Gastrocnemius medialis (tissue), 4 donors: ENCODE measurements around the gene SLC7A6OS. TPM values are rescaled to one million over a fixed set of nuclear protein-coding genes. Genes with fewer than 3 reads are reported as not detected.

ENCODE experiments used
- ATAC-seq, 2 donors: fragments of 150-250 bp; one replicate each; pipeline ENCODE4 v1.9.1; 2016
- DNase-seq, 2 donors: peaks; one replicate each; pipeline ENCODE4 v3.0.0-alpha.2; 2019
- H3K27ac ChIP-seq, 4 donors: fragments of 200-600 bp; sonication (generic); 1 replicate in 1 of 4; 2 replicates in 3 of 4; pipeline ENCODE4 v1.5.1; 2016 to 2018; ENCODE audit warnings: mild to moderate bottlenecking in 2 of 4, moderate library complexity in 1 of 4
- H3K27me3 ChIP-seq, 3 donors: fragments of 200-600 bp; sonication (generic) in 2 of 3; 1 replicate in 1 of 3; 2 replicates in 2 of 3; pipeline versions ENCODE4 v1.5.1 to v1.6.0; 2016 to 2019; ENCODE audit warnings: mild to moderate bottlenecking in 1 of 3, moderate library complexity in 1 of 3
- H3K36me3 ChIP-seq, 2 donors: fragments of 200-600 bp; sonication (generic) in 1 of 2; one replicate each; pipeline ENCODE4 v1.5.1; 2017 to 2018
- H3K4me1 ChIP-seq, 2 donors: fragments of 200-600 bp; sonication (generic) in 1 of 2; one replicate each; pipeline ENCODE4 v1.5.1; 2016 to 2017; ENCODE audit warnings: mild to moderate bottlenecking in 2 of 2
- H3K4me3 ChIP-seq, 4 donors: fragments of 200-600 bp; sonication (generic) in 3 of 4; 1 replicate in 1 of 4; 2 replicates in 3 of 4; pipeline ENCODE4 v1.5.1; 2016 to 2019; ENCODE audit warnings: mild to moderate bottlenecking in 2 of 4
- H3K9me3 ChIP-seq, 3 donors: fragments of 200-600 bp; sonication (generic) in 2 of 3; 1 replicate in 1 of 3; 2 replicates in 2 of 3; pipeline ENCODE4 v1.5.1; 2016 to 2019
- POLR2A ChIP-seq, 2 donors: fragments of 450-650 bp; IDR thresholded peaks; one replicate each; pipeline ENCODE4 v1.6.1; 2017; ENCODE audit warnings: antibody characterized with exemption in 2 of 2, mild to moderate bottlenecking in 2 of 2, moderate library complexity in 2 of 2
- in situ Hi-C, 4 donors: fragments of 200-750 bp; cut with MboI; loops; one replicate each; pipeline versions ENCODE4 v1.15.0 to v1.8.0; 2017; ENCODE audit warnings: low sequenced_read_pairs in 4 of 4
- intact Hi-C: fragments of 100-400 bp; cut with DNase I; formaldehyde crosslinking; loops from one replicate; pipeline ENCODE4 v1.15.1; 2023; ENCODE audit warnings: low total_unique reads
- total RNA-seq, 4 donors: library from RNA; depleted of rRNA; stranded (reverse); fragments of >200 nt; gene quantifications; one replicate each; pipeline versions ENCODE4 v1.1.0 to v1.2.3, GENCODE V29; 2016
- TF ChIP-seq, protein P1 (sequence below), 5 experiments: fragments of 450-650 bp in 3 of 5; fragments of 200-600 bp in 2 of 5; sonication (generic) in 2 of 5; IDR thresholded peaks in 4 of 5; conservative IDR thresholded peaks in 1 of 5; 1 replicate in 4 of 5; 2 replicates in 1 of 5; pipeline ENCODE4 v1.5.1; 2016 to 2019; ENCODE audit warnings: antibody characterized with exemption in 5 of 5, mild to moderate bottlenecking in 3 of 5, moderate library complexity in 3 of 5

SLC7A6OS gene
- total RNA-seq, 4 donors from 2014 or later: 5.0 to 8.8 (median 7.3) TPM

DNA sequence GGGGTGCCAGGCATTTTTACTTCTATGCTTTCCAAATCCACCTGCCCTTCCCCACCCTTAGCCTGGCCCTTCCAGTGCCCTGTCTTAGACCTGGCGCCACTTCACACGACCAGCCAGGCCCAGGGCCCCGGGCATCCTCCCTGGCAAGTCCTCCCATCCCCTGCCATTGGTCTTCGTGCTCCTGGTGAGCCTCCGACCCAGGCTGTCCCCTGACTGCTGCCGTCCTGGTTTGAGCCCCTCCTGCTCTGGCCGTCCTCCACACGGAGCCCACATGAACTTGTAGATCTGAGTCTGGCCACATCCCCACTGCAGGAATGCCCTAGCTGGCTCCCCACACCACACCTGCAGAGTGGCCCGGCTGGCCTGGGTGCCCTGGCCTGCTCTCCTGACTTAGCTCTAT, 44.1 kb upstream of the SLC7A6OS start:
- intact Hi-C loops (no loop called here), in situ Hi-C loops (no loop called here)
- ATAC-seq (no peak), DNase-seq (no peak)
- no peak for TF ChIP-seq POLR2A (IDR thresholded peaks at IDR 0.05)
- TF ChIP-seq, protein P1, sequence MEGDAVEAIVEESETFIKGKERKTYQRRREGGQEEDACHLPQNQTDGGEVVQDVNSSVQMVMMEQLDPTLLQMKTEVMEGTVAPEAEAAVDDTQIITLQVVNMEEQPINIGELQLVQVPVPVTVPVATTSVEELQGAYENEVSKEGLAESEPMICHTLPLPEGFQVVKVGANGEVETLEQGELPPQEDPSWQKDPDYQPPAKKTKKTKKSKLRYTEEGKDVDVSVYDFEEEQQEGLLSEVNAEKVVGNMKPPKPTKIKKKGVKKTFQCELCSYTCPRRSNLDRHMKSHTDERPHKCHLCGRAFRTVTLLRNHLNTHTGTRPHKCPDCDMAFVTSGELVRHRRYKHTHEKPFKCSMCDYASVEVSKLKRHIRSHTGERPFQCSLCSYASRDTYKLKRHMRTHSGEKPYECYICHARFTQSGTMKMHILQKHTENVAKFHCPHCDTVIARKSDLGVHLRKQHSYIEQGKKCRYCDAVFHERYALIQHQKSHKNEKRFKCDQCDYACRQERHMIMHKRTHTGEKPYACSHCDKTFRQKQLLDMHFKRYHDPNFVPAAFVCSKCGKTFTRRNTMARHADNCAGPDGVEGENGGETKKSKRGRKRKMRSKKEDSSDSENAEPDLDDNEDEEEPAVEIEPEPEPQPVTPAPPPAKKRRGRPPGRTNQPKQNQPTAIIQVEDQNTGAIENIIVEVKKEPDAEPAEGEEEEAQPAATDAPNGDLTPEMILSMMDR (IDR thresholded peaks at IDR 0.05 in 4 of 5, conservative IDR thresholded peaks at IDR 0.05 in 1 of 5): no peak
- H3K4me1 ChIP-seq: peaks cover 0 to 3% of the 10 kb centered on the region in 2 donors
- peaks cover 0 to 78% of the 10 kb centered on the region in 2 donors for H3K36me3 ChIP-seq
- no peak overlapping the region for H3K27ac ChIP-seq
- no peaks in the 10 kb centered on the region for H3K9me3 ChIP-seq
- H3K27me3 ChIP-seq: no peaks in the 10 kb centered on the region
- H3K4me3 ChIP-seq: no peak overlapping the region

DNA sequence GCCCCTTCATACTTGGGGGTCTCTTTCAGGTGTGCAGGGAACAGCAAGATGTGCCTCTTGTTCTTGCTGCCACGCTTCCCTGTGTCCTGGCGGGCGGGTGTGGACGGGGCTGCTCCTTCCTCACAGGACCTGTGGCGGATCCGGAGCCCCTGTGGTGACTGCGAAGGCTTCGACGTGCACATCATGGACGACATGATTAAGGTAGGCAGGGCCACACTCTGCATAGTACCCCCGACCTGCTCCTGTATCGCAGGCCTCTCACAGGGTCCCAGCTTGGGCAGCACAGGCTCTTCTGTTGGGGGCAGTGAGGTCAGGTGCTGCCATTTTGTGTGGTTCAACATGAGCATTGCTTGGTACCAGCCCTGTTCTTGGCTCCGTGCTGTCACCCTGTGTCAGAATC, 42.6 kb upstream of the SLC7A6OS start:
- in situ Hi-C loops: no loop called here
- DNase-seq (no peak), ATAC-seq (no peak)
- H3K4me3 ChIP-seq: no peak overlapping the region
- H3K27ac ChIP-seq: no peak overlapping the region
- H3K9me3 ChIP-seq: no peaks in the 10 kb centered on the region
- peaks cover 7 to 8% of the 10 kb centered on the region in 2 donors for H3K4me1 ChIP-seq
- H3K36me3 ChIP-seq: peaks cover 0 to 72% of the 10 kb centered on the region in 2 donors
- TF ChIP-seq POLR2A (IDR thresholded peaks at IDR 0.05): no peak
- TF ChIP-seq, protein P1 (IDR thresholded peaks at IDR 0.05 in 4 of 5, conservative IDR thresholded peaks at IDR 0.05 in 1 of 5): no peak
- no peaks in the 10 kb centered on the region for H3K27me3 ChIP-seq
- intact Hi-C loops: no loop called here

DNA sequence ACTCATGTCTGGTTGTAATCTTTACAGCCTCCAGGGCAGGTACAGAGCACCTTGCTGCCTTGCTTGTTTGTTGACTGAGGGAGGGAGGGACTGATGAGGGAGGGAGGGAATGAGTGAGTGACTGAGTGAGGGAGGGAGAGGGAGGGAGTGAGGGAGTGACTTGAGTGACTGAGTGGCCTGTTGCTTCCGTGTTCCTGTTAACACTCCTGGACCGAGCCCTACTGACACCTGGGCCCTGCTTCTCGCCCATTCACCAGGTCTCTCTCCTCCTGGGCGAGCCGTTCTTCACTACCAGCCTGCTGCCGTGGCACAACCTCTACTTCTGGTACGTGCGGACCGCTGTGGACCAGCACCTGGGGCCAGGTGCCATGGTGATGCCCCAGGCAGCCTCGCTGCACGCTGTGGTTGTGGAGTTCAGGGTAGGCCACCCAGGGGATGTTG, 41.3 kb upstream of the SLC7A6OS start:
- H3K4me3 ChIP-seq: no peak overlapping the region
- TF ChIP-seq, protein P1 (IDR thresholded peaks at IDR 0.05 in 4 of 5, conservative IDR thresholded peaks at IDR 0.05 in 1 of 5): no peak
- no peak for TF ChIP-seq POLR2A (IDR thresholded peaks at IDR 0.05)
- no peak overlapping the region for H3K27ac ChIP-seq
- H3K36me3 ChIP-seq: peaks cover 0 to 72% of the 10 kb centered on the region in 2 donors
- in situ Hi-C loops (no loop called here), intact Hi-C loops (no loop called here)
- DNase-seq (no peak), ATAC-seq (no peak)
- H3K27me3 ChIP-seq: no peaks in the 10 kb centered on the region
- peaks cover 12 to 17% of the 10 kb centered on the region in 2 donors for H3K4me1 ChIP-seq
- no peaks in the 10 kb centered on the region for H3K9me3 ChIP-seq

DNA sequence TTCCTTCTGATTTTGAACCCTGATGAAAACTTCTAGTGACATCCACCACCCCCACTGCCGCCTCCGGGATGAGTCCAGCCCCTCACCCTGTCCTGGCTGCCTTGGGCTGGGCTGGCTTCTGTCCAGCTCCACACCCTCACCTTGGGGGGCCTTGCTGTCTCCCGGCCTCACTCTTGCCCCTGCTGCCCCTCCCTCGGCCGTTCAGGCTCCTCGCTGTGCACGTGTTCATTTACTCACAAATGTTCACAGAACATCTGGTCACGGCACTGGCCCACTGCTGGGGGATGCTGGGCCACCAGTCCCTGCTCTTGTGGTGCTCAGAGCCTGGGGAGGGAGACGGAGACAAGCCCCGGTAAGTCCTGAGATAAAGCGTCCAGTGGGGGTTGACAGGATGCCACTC, 40.7 kb upstream of the SLC7A6OS start:
- TF ChIP-seq POLR2A (IDR thresholded peaks at IDR 0.05): no peak
- TF ChIP-seq, protein P1 (IDR thresholded peaks at IDR 0.05 in 4 of 5, conservative IDR thresholded peaks at IDR 0.05 in 1 of 5): no peak
- ATAC-seq (no peak), DNase-seq (no peak)
- H3K36me3 ChIP-seq: peaks cover 0 to 66% of the 10 kb centered on the region in 2 donors
- no peak overlapping the region for H3K4me3 ChIP-seq
- H3K27ac ChIP-seq: no peak overlapping the region
- intact Hi-C loops (no loop called here), in situ Hi-C loops (no loop called here)
- no peaks in the 10 kb centered on the region for H3K9me3 ChIP-seq
- H3K4me1 ChIP-seq: peaks cover 18 to 22% of the 10 kb centered on the region in 2 donors
- H3K27me3 ChIP-seq: no peaks in the 10 kb centered on the region

DNA sequence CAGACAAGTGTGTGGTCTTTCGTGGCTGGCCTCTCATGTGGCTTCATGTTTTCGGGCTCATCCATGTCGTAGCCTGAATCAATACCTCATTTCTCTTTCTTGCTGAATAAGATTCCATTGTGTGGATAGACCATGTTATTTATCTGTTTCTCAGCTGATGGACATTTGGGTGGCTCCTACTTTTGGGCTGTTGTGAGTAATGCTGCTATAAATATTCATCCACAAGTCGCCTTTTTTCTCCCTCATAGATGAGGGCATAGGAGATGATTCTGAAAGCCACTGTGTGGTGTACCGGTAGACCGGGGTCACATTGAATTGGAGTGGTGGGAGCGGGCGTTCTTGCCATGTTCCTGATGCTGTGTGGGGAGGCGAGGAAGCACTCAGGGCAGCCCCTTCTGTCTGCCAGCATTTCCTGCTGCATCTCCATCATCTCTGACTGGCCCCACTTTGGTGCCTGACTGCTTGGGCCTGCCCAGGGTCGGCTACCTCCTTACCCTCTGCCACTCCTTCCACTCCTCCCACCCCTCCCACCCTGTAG, 40.1 kb upstream of the SLC7A6OS start:
- no peak overlapping the region for H3K27ac ChIP-seq
- peaks cover 24 to 27% of the 10 kb centered on the region in 2 donors for H3K4me1 ChIP-seq
- in situ Hi-C loops (no loop called here), intact Hi-C loops (no loop called here)
- H3K36me3 ChIP-seq: peaks cover 0 to 60% of the 10 kb centered on the region in 2 donors
- no peak for ATAC-seq
- no peak overlapping the region for H3K4me3 ChIP-seq
- no peaks in the 10 kb centered on the region for H3K27me3 ChIP-seq
- TF ChIP-seq, protein P1 (IDR thresholded peaks at IDR 0.05 in 4 of 5, conservative IDR thresholded peaks at IDR 0.05 in 1 of 5): no peak
- TF ChIP-seq POLR2A (IDR thresholded peaks at IDR 0.05): no peak
- H3K9me3 ChIP-seq: no peaks in the 10 kb centered on the region
- no peak for DNase-seq
